Calu3 (cell line): Measurements from ENCODE around the gene FABP3. TPM values are rescaled to one million over a fixed set of nuclear protein-coding genes. Genes with fewer than 3 reads are reported as not detected.

Experiments used
- BruUV-seq: library from RNA; stranded (reverse); fragments of 400-500 nt; replicated peaks from 2 replicates; lab custom pipeline; 2021; lab: Mats Ljungman, UMichigan
- CTCF ChIA-PET: fragments of 300-600 bp; sonication (Branson Sonifier 250); formaldehyde crosslinking; loops from one replicate; lab custom pipeline; 2022; ENCODE audit warnings: antibody characterized with exemption; lab: Charles Lee
- DNase-seq: peaks from one replicate; pipeline ENCODE4 v3.0.0; 2022
- H3K27ac Mint-ChIP-seq: one replicate; pipeline ENCODE4 v1.8.0; 2022; ENCODE audit warnings: mixed read lengths; ENCODE audit not compliant: unreplicated experiment
- H3K27me3 Mint-ChIP-seq: one replicate; pipeline ENCODE4 v1.8.0; 2022; ENCODE audit warnings: mixed read lengths; ENCODE audit not compliant: unreplicated experiment
- H3K36me3 Mint-ChIP-seq: one replicate; pipeline ENCODE4 v1.8.0; 2022; ENCODE audit warnings: mild to moderate bottlenecking, moderate library complexity, mixed read lengths; ENCODE audit not compliant: insufficient read depth, unreplicated experiment
- H3K4me1 Mint-ChIP-seq: one replicate; pipeline ENCODE4 v1.8.0; 2022; ENCODE audit warnings: mild to moderate bottlenecking, low read depth, mixed read lengths; ENCODE audit not compliant: unreplicated experiment
- H3K4me3 Mint-ChIP-seq: one replicate; pipeline ENCODE4 v1.8.0; 2022; ENCODE audit warnings: mild to moderate bottlenecking, low read depth, moderate library complexity, mixed read lengths; ENCODE audit not compliant: unreplicated experiment
- H3K9me3 Mint-ChIP-seq: one replicate; pipeline ENCODE4 v1.8.0; 2022; ENCODE audit warnings: low read depth, mixed read lengths; ENCODE audit not compliant: unreplicated experiment
- CTCF ChIP-seq: fragments of 200-600 bp; IDR thresholded peaks from one replicate; pipeline ENCODE4 v1.8.0; 2022; ENCODE audit warnings: antibody characterized with exemption; ENCODE audit not compliant: unreplicated experiment
- intact Hi-C: fragments of 100-400 bp; cut with micrococcal nuclease; formaldehyde crosslinking; loops from one replicate; pipeline ENCODE4 v1.10.0; 2022; ENCODE audit not compliant: unreplicated experiment
- total RNA-seq: library from RNA; stranded (reverse); gene quantifications from 2 replicates; pipeline ENCODE4 v1.2.3, GENCODE V29; 2022

The FABP3 gene
- total RNA-seq, 1 experiment from 2014 or later = not detected

GRCh38 chr1:31410871-31411270 is 38.0 kb upstream of the FABP3 start:
- BruUV-seq = no TSS peak
- intact Hi-C loops = no loop called here
- Mint-ChIP-seq H3K27ac (no peak overlapping the region), H3K9me3 (no peaks in the 10 kb centered on the region), H3K36me3 (peaks cover 27% of the 10 kb centered on the region), H3K4me1 (peaks cover 17% of the 10 kb centered on the region), H3K27me3 (peaks cover 43% of the 10 kb centered on the region), H3K4me3 (no peak overlapping the region)
- DNase-seq = no peak
- CTCF ChIA-PET = no interaction called here
- no peak for TF ChIP-seq CTCF

GRCh38 chr1:31409946-31410858 is 37.3 kb upstream of the FABP3 start:
- Mint-ChIP-seq H3K36me3 (peaks cover 27% of the 10 kb centered on the region), H3K4me1 (peaks cover 15% of the 10 kb centered on the region), H3K4me3 (no peak overlapping the region), H3K9me3 (no peaks in the 10 kb centered on the region), H3K27me3 (peaks cover 43% of the 10 kb centered on the region), H3K27ac (no peak overlapping the region)
- no TSS peak for BruUV-seq
- no peak for TF ChIP-seq CTCF
- DNase-seq = no peak
- intact Hi-C loops = no loop called here
- CTCF ChIA-PET = interaction anchor here (1.0 kb wide), 1 partner anchor 139 kb away, joined by 3 read pairs; no protein-coding TSS in a partner anchor

GRCh38 chr1:31408788-31409318 is 36.0 kb upstream of the FABP3 start:
- no TSS peak for BruUV-seq
- Mint-ChIP-seq H3K27ac (no peak overlapping the region), H3K4me3 (no peak overlapping the region), H3K27me3 (peaks cover 43% of the 10 kb centered on the region), H3K9me3 (no peaks in the 10 kb centered on the region), H3K4me1 (peaks cover 2% of the 10 kb centered on the region), H3K36me3 (peaks cover 18% of the 10 kb centered on the region)
- no peak for DNase-seq
- CTCF ChIA-PET = interaction anchor here (0.6 kb wide), 1 partner anchor 381 kb away, joined by 3 read pairs; no protein-coding TSS in a partner anchor
- no peak for TF ChIP-seq CTCF
- intact Hi-C loops = no loop called here

GRCh38 chr1:31407029-31407626 is 34.3 kb upstream of the FABP3 start:
- intact Hi-C loops = no loop called here
- no TSS peak for BruUV-seq
- CTCF ChIA-PET = no interaction called here

More at GRCh38 chr1:31407029-31407626, 34.3 kb upstream of the FABP3 start:
- Mint-ChIP-seq H3K36me3 (peaks cover 2% of the 10 kb centered on the region), H3K4me1 (no peaks in the 10 kb centered on the region), H3K9me3 (no peaks in the 10 kb centered on the region), H3K27me3 (peaks cover 43% of the 10 kb centered on the region), H3K4me3 (no peak overlapping the region), H3K27ac (no peak overlapping the region)
- no peak for TF ChIP-seq CTCF
- no peak for DNase-seq
